ENCODE measurements around the gene PAX6.

DNA sequence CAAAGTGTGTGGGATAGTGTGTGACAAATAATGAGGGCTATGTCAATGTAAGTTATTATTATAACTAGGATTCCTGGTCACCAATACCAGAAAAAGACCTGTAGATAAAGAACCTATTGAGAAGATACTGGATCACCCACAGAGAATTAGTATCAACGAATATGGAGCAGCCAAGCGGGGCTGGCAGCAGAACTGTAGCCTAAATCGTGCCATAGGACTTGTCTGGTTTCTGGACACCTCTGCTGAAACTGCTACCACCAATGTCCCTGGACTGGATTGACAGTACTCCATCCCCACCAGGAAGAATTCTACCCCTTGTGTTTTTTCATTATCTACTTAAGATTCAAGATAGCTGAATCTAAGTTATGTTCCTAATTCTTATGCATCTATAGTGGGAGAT is 30.3 kb upstream of the PAX6 start:
- TF ChIP-seq, protein P1, sequence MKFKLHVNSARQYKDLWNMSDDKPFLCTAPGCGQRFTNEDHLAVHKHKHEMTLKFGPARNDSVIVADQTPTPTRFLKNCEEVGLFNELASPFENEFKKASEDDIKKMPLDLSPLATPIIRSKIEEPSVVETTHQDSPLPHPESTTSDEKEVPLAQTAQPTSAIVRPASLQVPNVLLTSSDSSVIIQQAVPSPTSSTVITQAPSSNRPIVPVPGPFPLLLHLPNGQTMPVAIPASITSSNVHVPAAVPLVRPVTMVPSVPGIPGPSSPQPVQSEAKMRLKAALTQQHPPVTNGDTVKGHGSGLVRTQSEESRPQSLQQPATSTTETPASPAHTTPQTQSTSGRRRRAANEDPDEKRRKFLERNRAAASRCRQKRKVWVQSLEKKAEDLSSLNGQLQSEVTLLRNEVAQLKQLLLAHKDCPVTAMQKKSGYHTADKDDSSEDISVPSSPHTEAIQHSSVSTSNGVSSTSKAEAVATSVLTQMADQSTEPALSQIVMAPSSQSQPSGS (CRISPR knock-in tag; IDR thresholded peaks at IDR 0.05; ENCODE audit: borderline replicate concordance, low read depth) = no peak
- no peak for TF ChIP-seq ELF4 (CRISPR knock-in tag; IDR thresholded peaks at IDR 0.05; ENCODE audit: low read depth)
- TF ChIP-seq, protein P2, sequence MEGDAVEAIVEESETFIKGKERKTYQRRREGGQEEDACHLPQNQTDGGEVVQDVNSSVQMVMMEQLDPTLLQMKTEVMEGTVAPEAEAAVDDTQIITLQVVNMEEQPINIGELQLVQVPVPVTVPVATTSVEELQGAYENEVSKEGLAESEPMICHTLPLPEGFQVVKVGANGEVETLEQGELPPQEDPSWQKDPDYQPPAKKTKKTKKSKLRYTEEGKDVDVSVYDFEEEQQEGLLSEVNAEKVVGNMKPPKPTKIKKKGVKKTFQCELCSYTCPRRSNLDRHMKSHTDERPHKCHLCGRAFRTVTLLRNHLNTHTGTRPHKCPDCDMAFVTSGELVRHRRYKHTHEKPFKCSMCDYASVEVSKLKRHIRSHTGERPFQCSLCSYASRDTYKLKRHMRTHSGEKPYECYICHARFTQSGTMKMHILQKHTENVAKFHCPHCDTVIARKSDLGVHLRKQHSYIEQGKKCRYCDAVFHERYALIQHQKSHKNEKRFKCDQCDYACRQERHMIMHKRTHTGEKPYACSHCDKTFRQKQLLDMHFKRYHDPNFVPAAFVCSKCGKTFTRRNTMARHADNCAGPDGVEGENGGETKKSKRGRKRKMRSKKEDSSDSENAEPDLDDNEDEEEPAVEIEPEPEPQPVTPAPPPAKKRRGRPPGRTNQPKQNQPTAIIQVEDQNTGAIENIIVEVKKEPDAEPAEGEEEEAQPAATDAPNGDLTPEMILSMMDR (IDR thresholded peaks at IDR 0.05) = no peak
- TF ChIP-seq, protein P3, sequence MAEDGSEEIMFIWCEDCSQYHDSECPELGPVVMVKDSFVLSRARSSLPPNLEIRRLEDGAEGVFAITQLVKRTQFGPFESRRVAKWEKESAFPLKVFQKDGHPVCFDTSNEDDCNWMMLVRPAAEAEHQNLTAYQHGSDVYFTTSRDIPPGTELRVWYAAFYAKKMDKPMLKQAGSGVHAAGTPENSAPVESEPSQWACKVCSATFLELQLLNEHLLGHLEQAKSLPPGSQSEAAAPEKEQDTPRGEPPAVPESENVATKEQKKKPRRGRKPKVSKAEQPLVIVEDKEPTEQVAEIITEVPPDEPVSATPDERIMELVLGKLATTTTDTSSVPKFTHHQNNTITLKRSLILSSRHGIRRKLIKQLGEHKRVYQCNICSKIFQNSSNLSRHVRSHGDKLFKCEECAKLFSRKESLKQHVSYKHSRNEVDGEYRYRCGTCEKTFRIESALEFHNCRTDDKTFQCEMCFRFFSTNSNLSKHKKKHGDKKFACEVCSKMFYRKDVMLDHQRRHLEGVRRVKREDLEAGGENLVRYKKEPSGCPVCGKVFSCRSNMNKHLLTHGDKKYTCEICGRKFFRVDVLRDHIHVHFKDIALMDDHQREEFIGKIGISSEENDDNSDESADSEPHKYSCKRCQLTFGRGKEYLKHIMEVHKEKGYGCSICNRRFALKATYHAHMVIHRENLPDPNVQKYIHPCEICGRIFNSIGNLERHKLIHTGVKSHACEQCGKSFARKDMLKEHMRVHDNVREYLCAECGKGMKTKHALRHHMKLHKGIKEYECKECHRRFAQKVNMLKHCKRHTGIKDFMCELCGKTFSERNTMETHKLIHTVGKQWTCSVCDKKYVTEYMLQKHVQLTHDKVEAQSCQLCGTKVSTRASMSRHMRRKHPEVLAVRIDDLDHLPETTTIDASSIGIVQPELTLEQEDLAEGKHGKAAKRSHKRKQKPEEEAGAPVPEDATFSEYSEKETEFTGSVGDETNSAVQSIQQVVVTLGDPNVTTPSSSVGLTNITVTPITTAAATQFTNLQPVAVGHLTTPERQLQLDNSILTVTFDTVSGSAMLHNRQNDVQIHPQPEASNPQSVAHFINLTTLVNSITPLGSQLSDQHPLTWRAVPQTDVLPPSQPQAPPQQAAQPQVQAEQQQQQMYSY (CRISPR knock-in tag; IDR thresholded peaks at IDR 0.05) = no peak

Data from WTC11 (cell line).